NCI-H526 treated with DMSO at 0.1 percent for 48 hours (cell line): Measurements from ENCODE around the gene GAB2.
"Not testable (repeated sequence)": the region's sequence is repeated elsewhere in the genome, so short reads cannot be mapped to it uniquely, and the experiment has no call there.

Source experiments
- DNase-seq: peaks from one replicate; lab custom pipeline; 2025; lab: John Stamatoyannopoulos, UW

The GAB2 gene

DNA sequence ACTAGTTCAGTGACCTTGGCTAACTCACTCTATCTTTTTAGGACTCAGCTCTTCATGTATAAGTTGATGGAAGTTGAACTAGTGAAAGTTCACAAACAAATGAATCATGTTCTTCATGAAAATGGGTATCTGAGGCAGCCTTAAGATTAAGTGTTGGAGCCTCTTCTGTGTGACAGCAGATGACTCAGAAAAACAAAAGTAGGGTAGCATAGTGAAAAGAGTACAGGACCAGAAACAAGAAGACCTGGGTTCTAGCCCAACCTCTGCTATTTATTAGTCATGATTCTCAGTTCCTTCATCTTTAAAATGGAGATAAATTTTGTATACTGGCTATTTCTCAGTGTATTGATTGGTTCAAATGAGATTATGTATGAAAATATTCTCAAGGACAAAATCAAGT is 168.7 kb downstream of the GAB2 start:
- DNase-seq: no peak

DNA sequence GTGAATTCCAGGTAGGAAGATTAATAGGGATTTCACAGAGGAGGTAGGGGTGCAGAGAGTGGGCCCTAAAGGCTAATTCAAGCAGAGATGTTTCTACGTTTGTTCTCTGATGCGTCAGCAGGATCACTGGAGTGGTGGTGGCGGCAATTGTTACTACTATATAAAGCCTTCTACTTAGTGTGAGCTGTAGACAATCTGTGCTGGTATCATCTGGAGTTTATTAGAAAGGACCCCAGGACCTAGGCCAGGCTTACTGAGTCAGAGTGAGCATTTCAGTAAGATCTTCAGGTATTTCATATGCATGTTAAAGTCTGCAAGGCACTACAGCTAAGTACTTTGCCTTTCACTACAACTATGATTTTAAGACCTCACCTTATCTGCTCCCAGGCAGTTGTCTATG is 169.4 kb downstream of the GAB2 start:
- DNase-seq: no peak

GRCh38 chr11:78244546-78245255 is 172.9 kb downstream of the GAB2 start:
- DNase-seq: peak; percentile 99

DNA sequence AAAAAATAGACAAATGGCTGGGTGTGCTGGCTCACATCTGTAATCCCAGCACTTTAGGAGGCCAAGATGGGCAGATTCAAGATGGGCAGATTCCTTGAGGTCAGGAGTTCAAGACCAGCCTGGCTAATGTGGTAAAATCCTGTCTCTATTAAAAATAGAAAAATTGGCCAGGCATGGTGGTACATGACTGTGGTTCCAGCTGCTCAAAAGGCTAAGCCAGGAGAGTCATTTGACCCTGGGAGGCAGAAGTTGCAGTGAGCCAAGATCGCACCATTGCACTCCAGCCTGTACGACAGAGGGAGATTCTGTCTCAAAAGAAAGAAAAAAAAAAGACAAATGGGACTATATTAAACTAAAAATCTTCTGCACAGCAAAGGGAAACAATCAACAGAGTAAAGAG is 173.5 kb downstream of the GAB2 start:
- no peak for DNase-seq

- no peak for DNase-seq
These were observed 176.1 kb downstream of the GAB2 start for GRCh38 chr11:78241475-78241874.

DNA sequence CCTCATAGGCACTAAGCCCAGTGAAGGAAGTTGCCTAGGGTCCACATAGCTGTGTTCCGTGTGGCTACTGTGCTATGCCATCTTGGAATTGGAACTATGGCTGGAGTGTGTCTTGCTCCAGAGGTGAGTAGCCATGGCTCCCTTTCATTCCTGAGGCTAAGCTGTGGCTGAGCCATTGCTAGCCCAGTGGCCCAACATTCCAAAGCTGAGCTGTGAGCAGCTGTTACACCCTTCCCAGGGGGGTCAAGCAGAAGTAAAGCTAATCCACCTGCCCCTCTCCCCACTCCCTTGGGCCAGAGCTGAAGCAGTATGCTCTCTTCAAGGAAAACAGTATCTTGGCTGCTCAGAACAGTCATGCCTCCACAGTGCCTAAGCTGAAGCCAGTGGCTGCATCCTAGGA is 177.8 kb downstream of the GAB2 start:
- no peak for DNase-seq

- DNase-seq: peak; percentile 32
These were observed 180.2 kb downstream of the GAB2 start for GRCh38 chr11:78237293-78238046.

DNA sequence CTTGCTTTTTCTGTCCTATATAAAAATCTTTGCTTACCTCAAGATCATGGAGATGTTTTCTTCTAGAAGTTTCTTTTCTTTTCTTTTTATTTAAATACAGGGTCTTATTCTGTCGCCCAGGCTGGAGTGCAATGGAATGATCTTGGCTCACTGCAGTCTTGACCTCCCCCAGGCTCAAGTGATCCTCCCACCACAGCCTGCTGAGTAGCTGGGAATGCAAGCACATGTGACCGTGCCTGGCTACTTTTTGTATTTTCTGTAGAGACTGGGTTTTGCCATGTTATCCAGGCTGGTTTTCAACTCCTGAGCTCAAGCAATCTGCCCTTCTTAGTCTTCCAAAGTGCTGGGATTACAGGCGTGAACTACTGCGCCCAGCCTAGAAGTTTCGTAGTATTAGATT is 183.6 kb downstream of the GAB2 start:
- no peak for DNase-seq

DNA sequence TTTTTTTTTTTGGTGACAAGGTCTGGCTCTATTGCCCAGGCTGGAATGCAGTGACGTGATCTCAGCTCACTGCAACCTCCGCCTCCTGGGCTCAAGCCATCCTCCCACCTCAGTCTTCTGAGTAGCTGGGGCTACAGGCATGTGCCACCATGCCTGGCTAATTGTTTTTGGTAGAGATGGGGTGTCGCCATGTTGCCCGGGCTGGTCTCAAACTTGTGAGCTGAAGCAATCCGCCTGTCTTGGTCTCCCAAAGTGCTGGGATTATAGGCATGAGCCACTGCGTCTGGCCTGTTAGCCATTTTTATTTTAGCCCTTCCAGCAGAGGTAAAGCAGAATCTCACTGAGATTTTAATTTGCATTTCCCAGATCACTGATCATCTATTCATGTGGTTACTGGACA is 184.6 kb downstream of the GAB2 start:
- DNase-seq: not testable (repeated sequence)

- DNase-seq: no peak
These were observed 185.6 kb downstream of the GAB2 start for GRCh38 chr11:78231962-78232501.

DNA sequence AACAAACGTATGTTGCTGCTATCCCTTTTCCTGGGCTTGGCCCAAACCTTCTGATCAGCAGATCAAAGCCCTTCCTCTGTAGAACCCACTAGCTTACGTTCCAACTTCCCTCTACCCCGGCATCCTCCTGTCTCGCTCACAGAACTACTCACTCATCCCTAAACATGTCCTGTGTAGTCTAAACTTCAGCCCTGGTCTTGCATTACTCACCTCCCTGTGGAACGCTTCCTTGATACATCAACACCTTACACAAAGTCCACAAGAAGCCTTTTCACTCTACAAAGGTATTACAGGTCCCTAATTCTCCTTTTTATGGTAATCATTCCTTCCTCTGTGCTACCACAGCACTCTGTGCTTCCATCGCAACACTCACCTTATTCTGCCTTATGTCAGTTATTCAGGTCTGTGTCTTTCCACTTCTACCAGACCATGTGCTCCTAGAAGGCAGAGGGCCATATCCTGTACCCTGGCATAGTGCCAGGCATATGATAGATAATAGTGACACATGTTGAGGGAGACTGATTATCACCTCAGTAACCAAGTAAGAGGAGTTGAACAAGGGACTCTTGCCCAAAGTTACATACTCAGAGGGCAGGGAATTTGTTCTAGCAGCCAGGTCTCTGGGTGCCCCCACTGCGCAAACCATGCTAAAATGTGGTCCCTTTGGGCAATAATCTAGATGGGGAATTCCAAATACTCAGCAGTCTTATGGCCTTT is 187.3 kb downstream of the GAB2 start:
- no peak for DNase-seq

DNA sequence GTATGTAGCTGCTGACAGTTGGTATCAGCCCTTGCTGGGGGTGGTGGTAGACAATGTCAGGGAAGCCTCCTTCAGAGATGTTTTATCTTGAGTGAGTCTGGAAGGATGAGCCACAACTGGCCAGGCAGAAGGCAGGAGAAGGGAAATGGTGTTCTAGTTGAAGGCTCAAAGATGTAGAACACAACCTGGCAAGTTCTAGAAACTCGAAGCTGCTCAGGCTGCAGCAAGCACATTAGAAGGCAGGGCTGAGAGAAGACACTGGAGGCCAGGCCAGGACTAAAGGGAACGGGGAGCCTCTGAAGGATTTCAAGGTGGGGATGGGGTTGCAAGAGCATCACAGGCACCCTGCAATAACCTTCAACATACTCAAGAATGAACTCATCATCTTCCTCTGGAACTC is 188.5 kb downstream of the GAB2 start:
- DNase-seq: no peak

DNA sequence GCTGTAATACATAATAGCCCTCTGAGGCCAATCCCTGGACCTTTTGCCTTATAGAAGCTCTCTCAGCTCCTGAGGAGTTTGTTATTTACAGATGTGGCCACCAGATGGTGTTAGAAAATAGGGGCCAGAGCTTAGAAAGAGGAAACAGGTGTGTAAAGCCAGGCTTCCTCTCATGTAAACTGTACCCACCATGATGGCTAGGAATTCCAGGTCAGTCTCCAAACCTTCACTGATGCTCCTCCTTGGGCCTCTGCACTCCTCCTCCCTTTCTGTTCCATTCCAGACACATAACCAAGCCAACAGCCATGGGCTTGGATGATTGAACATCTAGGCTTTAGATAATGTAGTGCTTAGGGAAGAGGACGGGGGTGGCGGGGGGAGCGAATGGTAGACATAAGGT is 189.2 kb downstream of the GAB2 start:
- peak; percentile 87 for DNase-seq

DNA sequence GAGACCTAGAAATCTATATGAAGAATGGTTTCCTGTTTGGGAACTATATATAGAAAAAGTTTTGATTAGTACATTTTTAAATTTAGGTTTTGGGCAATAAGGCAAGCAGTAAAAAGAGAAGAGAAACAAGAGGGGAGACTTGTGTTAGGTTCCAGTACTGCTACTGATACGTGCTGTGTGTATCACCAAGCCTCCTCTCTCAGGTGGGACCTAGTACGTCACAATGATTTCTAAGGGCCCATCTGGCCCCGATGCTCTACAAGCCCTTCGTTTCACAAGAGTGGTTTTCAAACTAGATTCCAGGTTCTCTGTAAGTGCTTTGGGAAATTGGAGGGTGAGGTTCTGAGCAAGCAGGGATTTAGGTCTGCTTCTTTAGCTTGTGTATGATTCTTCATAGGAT is 189.7 kb downstream of the GAB2 start:
- no peak for DNase-seq

- no peak for DNase-seq
These were observed 190.6 kb downstream of the GAB2 start for GRCh38 chr11:78226684-78227680.

DNA sequence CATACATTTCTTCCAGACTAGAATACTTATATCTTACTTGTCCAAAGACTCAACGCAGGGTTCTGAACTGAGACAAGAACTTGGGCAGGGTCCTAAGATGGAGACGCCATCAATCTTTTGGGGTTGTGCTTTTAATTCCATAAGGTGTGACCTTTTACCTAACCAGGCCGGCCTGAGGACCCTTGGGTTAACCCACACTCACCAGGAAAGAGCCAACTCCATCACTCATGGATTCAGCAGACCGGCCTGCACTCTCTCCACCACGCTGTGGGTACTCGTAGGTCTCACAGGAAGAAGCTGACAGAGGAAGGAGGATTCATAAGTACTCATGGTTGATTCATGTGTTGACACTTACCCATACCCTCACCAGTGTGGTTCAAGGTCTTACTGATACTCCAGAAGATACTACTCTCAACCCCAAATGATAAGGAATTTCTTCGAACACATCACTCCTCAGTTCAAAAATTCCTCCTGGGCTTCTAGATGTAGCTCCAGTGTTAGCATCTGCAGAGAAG is 192.7 kb downstream of the GAB2 start:
- no peak for DNase-seq

- DNase-seq: no peak
These were observed 193.1 kb downstream of the GAB2 start for GRCh38 chr11:78224506-78224905.

- DNase-seq: no peak
These were observed 194.2 kb downstream of the GAB2 start for GRCh38 chr11:78223320-78223954.

DNA sequence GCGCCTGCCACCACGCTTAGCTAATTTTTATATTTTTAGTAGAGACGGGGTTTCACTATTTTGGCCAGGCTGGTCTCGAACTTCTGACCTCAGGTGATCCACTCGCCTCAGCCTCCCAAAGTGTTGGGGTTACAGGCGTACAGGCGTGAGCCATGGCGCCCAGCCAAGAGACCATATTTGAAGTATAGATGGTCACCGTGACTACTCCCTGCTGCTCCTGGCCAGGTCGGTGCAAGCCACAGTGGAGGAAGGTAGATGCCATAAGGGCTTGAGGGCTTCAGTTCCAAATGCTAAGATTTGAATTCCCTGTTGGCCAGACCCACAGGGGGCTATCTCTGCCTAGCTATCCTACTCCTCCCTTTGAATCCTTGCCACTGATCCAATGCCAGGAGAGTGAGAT is 194.9 kb downstream of the GAB2 start:
- DNase-seq: not testable (repeated sequence)

- no peak for DNase-seq
These were observed 196.0 kb downstream of the GAB2 start for GRCh38 chr11:78221396-78222315.
